GM19438 (cell line): Measurements from ENCODE around the gene SYS1.

Experiments
- ATAC-seq: cut with Tn5 transposase; IDR thresholded peaks from one replicate; pipeline ENCODE4 v1.9.1; 2021; ENCODE audit warnings: low read depth; ENCODE audit not compliant: unreplicated experiment

Gene SYS1

DNA sequence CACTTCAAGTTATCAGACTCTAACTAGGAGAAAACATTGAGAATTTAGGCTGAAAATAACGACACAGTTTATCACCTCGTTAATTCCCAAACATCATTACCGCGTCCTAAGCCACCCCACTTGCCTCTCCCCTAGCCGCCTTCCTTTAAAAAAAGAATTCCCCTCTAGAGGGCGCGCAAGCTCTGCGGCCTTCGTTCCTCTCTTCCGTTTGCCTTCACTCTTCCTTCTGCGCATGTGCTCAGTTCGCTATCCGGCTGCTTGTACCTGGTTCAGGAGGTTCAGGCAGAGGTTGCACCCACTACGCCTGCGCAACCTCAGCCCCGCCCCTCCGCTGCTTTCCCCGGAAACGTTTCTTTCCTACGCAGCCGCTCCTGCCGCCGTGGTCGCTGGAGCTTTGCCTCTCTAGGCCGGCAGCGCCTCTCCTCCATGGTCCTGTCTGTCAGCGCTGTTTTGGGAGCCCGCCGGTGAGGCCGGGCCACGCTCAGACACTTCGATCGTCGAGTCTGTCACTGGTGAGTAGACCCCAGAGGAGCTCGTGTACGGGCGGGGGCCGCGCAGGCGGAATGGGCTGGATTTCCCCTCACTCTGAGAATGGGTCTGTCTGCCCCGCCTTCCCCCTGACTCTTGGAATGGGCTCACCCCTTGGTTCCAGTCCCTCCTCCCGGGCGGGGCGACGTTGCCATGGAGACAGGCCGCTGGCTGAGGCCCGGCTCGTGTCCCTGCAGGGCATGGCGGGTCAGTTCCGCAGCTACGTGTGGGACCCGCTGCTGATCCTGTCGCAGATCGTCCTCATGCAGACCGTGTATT, at the start of gene SYS1:
SYS1 (plus strand) TSS at position 353 of the 807 bp plus-strand sequence; CDS start at position 729, 376 bp downstream.
- ATAC-seq = peak; percentile 70

DNA sequence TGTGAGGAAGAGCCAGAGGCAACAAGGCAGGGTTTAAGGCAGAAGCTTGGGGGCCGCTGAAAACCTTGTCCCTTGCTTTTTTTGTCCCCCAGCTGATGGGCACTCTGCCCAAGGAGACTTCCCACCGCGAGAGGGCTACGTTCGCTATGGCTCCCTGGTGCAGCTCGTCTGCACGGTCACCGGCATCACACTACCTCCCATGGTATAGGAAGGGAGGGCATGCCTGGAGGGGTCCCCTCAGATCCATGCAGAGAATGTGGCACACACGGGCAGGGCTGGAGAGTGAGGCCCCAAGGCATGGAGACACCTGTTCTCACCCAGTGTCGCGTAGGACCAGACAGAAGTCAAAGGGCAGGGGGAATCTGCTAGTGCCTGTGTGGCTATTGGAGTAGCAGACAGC, 49.0 kb upstream of the SYS1 start:
- ATAC-seq = no peak

- ATAC-seq = no peak
Observed at GRCh38 chr20:45315672-45316071, 47.3 kb upstream of the SYS1 start.

GRCh38 chr20:45316150-45317080, 46.5 kb upstream of the SYS1 start:
- ATAC-seq = no peak

DNA sequence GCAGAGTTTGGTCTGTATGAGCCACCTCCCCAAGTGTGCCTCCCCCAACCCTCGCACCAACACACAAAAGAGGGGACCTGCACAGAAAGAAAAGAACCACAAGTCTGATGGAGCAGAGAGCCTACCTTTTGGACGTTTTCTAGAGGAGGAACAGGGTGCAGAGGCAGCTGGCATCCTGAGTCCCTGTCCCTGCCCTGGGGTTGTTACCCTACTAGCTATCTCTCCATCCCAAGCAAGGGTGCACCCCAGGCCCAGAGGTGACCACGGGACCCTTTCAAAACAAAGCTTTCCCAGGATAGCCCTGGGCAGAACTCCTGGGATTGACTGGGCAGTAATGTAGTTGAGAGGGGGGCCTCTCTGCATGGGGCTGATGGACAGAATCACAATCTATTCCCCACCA, 45.1 kb upstream of the SYS1 start:
- ATAC-seq = no peak

DNA sequence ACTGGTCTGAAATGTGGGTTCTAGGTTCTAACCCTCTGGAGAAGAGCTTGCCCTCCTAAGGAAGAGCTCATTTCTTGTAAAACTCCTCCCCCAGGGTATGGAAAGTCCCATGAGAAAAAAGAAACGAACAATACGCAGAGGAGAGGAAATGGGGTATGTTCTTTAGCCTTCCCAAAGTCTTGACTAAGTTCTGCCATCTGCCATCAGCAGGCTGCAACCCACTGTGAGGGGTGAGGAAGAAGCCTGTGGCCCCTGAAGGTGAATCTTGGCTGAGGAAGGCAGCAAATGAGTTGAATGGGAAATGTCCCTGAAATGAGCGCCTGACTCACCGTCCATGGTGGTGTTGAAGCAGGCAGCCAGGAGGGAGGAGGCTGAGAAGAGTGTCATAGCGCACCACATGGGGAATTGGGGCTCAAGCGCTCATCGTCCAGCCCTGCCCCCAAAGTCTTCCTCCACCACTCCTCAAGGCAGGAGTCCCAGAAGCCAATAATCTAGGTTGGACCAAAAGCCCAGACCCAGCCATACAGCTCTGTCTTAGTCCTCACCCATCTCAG, 44.5 kb upstream of the SYS1 start:
- ATAC-seq = no peak

GRCh38 chr20:45318948-45319347, 44.0 kb upstream of the SYS1 start:
- ATAC-seq = no peak

GRCh38 chr20:45320948-45321595, 41.9 kb upstream of the SYS1 start:
- ATAC-seq = peak; percentile 58

DNA sequence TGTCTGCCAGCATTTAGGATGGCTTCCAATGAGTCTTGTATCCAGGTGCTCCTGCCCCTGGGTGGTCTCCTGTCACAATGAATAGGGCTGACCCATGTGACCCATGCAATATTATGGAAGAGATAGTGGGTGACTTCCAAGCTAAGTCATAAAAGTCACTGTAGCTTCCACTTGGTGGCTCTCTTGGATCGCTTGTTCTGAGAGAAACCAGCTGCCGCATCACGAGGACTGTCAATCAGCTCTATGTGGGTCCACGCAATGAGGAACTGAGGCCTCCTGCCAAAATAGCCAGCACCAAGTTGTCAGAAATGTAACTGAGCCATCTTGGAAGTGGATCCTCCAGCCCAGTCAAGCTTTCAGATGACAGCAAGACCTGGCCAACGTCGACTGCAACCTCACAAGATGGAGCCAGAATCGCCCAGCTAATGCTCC, 40.0 kb upstream of the SYS1 start:
- ATAC-seq = no peak

GRCh38 chr20:45323731-45324130, 39.2 kb upstream of the SYS1 start:
- ATAC-seq = no peak

DNA sequence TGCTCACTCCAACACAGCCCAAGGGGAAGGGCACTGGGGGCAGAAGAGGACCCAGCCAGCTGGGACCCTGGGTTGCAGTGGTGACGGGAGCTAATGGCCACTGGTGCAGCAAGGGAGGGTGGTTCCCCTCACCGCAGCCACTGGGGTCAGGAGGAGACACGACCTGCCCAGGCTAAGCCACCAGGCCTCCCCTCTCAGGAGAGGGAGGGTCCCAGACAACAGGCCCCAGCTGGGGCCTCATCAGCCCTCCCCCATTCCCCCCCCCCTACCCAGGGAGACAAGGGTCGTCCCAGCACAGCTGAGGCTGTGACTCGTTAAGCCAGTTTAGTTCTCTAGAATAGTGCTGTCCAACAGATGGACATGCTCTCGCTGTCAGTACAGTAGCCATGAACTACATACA, 37.6 kb upstream of the SYS1 start:
- ATAC-seq = no peak

GRCh38 chr20:45328451-45328850, 34.5 kb upstream of the SYS1 start:
- ATAC-seq = no peak

DNA sequence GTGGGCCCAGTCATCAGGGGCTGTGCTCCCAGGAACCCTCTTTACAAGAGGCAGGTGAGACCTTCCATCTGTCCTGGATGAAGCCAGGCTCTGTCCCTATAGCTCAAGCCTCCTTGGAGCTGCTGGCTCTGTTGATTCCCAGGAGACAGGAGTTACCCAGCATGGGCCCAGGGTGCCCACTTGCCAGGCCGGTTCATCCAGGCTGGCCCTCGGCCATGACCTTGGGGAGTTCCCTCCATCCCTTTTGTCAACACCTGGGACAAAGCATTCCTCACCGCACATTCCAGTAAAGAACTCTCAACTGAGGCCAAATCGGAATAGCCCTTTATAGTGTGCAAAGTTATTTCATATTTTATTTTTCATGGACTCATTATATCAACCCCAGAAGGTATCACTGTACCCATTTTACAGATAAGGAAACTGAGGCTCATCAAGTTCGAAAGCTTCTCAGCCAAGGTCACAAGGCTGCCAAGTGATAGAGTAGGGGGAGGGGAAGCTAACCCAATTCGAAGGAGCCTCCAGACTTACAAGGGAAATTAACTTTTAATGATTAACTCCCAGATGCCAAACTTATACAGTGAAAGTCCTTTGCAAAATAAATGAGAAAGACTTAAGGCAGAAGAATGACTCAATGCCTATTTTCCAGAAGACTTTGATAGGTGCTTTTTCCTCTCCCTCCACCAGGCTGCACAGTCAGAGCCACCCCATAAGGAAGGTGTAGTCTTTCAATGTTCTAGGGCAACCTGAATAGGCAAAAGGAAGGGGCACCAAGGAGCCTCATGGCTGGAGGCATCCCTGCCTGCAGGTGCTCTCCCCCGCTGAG, 33.2 kb upstream of the SYS1 start:
- ATAC-seq = no peak

DNA sequence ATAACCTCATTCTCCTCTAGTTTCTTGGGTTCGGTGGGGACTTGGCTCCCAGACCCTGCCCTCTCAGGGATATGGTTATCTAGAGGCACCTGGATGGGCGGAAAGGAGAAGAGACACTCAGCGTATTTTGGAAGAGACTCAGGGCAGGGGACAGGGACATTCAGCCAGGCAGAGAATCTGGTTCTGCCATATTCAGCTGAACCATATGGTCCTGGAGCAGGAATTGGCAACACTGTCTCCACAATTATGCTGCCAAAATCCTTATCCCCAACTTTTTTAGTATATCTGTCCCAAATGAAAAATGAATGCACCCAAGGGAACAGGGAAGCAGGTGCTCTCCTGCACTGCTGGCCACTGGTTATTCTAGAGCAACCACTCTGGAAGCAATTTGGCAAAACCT, 32.5 kb upstream of the SYS1 start:
- no peak for ATAC-seq

DNA sequence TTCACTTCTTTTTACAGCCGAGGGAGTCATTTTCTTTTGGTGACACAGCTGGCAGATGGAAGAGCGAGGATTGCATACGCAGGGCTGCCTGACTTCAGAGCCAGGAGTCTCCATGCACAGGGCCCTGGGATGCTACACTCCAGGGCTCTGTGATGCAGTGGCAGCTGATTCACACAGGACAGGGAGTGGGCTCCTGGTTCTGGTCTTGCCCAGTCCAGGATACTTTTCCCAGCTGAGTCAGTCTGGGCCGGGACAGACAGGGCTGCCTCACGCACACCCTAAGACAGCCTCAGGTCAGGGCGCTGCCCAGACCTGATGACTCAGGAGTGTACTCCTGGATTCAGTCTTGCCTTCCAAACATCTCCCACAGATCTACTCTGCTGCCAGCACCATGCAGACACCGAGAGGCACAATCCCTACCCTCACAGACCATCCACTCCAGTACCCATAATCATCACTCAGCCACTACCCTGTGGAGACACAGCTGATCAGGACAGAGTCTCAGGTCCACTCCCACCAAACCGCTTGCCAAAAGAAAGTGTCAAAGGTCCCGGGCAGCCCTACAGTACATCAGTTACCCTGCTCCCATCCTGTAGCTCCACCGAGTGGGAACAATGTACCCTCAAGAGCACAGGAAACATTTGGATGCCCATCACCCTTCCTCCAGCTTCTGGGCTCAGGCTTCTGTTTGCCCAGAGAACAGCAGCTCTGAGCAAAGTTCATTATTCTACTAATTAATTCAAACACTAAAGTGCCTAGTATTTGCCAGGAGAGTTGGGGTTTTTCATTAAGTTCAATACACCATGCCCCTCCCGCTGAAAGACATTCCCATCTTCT, 26.2 kb upstream of the SYS1 start:
- no peak for ATAC-seq

DNA sequence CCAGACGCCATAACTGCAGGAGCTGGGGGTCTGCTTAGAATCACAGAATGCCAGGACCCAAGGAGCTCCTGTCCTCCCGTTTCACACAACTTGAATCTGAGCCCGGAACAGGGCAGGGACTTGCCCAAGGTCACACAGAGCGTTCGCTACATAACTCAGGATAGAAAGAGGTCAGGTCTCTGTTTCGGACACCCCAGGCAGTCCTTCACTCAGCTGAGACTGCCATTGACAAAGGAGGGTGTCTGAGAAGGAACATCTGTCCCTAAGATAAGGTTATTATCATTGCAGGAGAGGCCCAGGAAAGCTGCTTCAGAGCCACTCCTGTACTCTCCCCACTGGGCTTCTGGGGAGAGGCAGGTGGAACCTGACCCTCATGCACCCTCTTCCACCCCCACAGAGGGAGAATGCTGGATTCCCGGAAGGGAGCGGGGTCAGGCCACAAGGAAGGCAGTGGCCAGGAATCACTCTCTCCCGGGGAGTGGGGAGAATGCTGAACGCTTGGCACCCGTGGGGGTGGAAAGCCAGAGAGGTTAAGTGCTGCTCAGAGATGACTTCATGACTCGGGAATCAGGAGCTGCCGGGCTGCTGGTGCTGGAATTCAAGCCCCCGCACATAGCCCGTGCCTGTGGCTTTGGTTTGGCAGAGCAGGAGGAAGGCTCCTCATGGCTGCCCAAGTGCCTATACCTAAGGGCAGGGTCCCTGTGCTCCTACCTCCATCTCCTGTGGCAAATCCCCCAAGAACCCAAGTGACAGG, 25.4 kb upstream of the SYS1 start:
- ATAC-seq = no peak

GRCh38 chr20:45338121-45339030, 24.6 kb upstream of the SYS1 start:
- no peak for ATAC-seq
